Activated effector memory CD4-positive, alpha-beta T cell treated with anti-CD3 and anti-CD28 coated beads, Interleukin-2, amount 50 U/mL, for 16 hours (primary cell): ENCODE results near the gene SMARCAD1.

ENCODE experiments used
- DNase-seq: peaks from one replicate; pipeline ENCODE4 v3.0.0-alpha.2; 2020

The SMARCAD1 gene

GRCh38 chr4:94207469-94208224 lies at the start of gene SMARCAD1:
Gene SMARCAD1, plus strand, starts transcription at chr4:94207865. Its CDS starts 530 bp downstream, at chr4:94208395.
- DNase-seq, result peak; percentile 94

GRCh38 chr4:94158883-94159282 lies 48.8 kb upstream of the SMARCAD1 start:
- no peak for DNase-seq

GRCh38 chr4:94159790-94160189 lies 47.9 kb upstream of the SMARCAD1 start:
- DNase-seq, result no peak

- no peak for DNase-seq
Measured at GRCh38 chr4:94160774-94161173, 46.9 kb upstream of the SMARCAD1 start.

- no peak for DNase-seq
Measured at GRCh38 chr4:94165256-94165655, 42.4 kb upstream of the SMARCAD1 start.

GRCh38 chr4:94168321-94168720 lies 39.3 kb upstream of the SMARCAD1 start:
- DNase-seq, result no peak

GRCh38 chr4:94169803-94170372 lies 37.8 kb upstream of the SMARCAD1 start:
- DNase-seq, result no peak

- no peak for DNase-seq
Measured at GRCh38 chr4:94171616-94172015, 36.0 kb upstream of the SMARCAD1 start.

GRCh38 chr4:94175553-94176261 lies 32.0 kb upstream of the SMARCAD1 start:
- DNase-seq, result no peak

GRCh38 chr4:94177822-94178221 lies 29.8 kb upstream of the SMARCAD1 start:
- no peak for DNase-seq

- no peak for DNase-seq
Measured at GRCh38 chr4:94181815-94182214, 25.9 kb upstream of the SMARCAD1 start.

- no peak for DNase-seq
Measured at GRCh38 chr4:94202769-94203168, 4.9 kb upstream of the SMARCAD1 start.

GRCh38 chr4:94208266-94208665 lies 601 bp downstream of the SMARCAD1 start:
- DNase-seq, result no peak

GRCh38 chr4:94208918-94209317 lies 1.3 kb downstream of the SMARCAD1 start:
- DNase-seq, result no peak

- no peak for DNase-seq
Measured at GRCh38 chr4:94211861-94212260, 4.2 kb downstream of the SMARCAD1 start.

- no peak for DNase-seq
Measured at GRCh38 chr4:94214703-94215319, 7.1 kb downstream of the SMARCAD1 start.

GRCh38 chr4:94216394-94216793 lies 8.7 kb downstream of the SMARCAD1 start:
- no peak for DNase-seq

GRCh38 chr4:94219402-94219801 lies 11.7 kb downstream of the SMARCAD1 start:
- no peak for DNase-seq

GRCh38 chr4:94221916-94222315 lies 14.3 kb downstream of the SMARCAD1 start:
- DNase-seq, result no peak

GRCh38 chr4:94225449-94225848 lies 17.8 kb downstream of the SMARCAD1 start:
- no peak for DNase-seq

GRCh38 chr4:94226763-94227162 lies 19.1 kb downstream of the SMARCAD1 start:
- no peak for DNase-seq

- DNase-seq, result no peak
Measured at GRCh38 chr4:94228493-94229216, 21.0 kb downstream of the SMARCAD1 start.

GRCh38 chr4:94232519-94232918 lies 24.9 kb downstream of the SMARCAD1 start:
- no peak for DNase-seq
